HG02759 (cell line): Measurements from ENCODE around the gene FRMD6.

Experiments
- ATAC-seq: cut with Tn5 transposase; IDR thresholded peaks from one replicate; pipeline ENCODE4 v1.9.1; 2021; ENCODE audit warnings: mild to moderate bottlenecking, moderate library complexity; ENCODE audit not compliant: unreplicated experiment

The FRMD6 gene

DNA sequence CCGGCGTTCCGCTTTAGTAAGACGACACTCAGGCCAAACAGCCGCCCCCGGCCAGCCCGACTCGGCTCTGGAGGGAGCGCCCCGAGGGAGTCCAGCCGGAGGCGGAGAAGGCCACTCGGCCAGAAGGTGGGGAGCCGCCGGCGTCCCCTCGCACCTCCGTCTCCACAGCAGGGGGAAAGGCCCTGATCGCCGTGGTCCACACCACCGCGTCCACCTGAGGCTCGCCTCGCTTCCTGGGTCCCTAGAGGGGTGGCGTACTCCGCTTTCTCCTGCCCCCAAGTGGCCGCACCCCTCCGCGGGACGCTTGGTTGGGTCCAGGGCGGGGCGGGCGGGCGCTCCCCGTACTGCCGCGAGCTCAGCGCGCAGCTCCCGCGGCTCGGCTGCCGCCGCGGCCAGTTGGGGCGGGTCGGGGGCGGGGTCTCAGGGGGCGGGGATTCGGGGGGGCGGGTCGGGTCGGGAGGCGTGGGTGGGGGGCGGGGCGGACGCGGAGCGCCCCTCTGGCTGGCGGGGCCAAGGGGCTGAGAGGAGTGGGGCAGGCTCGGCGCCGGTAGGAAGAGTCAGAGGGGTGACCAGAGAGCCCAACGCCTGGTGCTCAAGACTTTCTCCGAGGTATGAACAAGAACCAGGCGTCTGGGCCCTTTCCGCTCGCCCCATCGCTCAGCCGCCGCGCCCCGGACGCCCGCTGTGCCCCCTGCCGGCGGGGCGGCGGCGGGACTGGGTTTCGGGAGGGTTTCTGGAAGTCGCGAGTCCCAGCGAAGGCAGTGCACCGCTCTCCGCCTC is at the start of gene FRMD6:
Gene FRMD6, plus strand, starts transcription at position 523 of the 780 bp plus-strand sequence. CDS start 37,927 bp downstream, outside the sequence.
- peak; percentile 73 for ATAC-seq

DNA sequence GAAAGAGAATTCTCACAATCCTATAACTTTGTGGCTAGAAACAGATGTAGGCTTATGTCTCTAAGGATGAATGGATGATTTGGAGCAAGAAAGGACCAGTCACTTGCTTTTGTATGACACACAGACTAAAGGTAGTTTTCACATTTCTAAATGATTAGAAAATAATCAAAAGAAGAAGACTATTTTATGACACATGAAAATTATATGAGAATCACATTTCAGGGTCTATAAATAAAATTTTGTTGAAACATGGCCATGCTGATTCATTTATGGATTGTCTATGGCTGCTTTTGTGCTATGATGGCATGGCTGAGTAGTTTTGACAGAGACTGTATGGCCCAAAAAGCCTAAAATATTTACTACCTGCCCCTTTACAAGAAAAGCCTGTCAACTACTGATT is 49.4 kb upstream of the FRMD6 start:
- no peak for ATAC-seq

- no peak for ATAC-seq
Observed at GRCh38 chr14:51603495-51603894, 48.2 kb upstream of the FRMD6 start.

DNA sequence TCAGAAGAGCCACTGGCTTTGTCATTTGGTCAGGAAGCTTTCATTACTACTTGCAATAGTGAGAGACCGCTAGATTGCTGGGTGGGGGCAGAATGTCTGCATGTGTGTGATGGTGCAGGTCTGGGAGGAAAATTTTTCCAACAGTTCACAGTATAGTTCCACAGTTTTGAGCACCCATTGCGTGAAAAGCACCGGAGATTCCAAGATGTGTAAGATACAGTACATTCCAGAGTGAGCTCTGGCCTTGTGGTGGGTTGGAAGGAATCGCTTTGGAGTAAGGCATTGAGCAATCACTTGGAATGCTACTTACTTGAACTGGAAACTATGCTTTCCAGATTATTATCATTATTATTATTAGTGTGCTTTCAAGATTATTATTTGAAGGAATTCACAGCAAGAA is 47.6 kb upstream of the FRMD6 start:
- no peak for ATAC-seq

DNA sequence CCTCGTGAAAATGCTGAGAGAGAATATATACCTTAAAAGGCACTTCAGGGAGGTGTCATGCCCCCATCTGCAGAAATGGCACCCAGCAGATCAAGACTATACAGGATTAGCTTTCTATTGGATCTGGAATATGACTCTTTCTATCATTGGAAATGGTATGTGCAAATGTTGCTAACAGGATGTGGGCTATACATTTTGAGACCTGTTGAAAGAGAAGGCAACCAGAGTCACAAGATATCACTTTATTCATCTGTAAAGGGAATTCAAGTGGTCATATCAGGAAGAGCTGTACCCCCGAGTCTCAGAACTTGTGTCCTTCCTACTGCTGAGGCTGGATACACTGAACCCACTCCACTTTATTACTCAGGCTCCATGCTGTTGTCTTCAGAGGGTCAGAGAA is 46.1 kb upstream of the FRMD6 start:
- ATAC-seq: no peak

DNA sequence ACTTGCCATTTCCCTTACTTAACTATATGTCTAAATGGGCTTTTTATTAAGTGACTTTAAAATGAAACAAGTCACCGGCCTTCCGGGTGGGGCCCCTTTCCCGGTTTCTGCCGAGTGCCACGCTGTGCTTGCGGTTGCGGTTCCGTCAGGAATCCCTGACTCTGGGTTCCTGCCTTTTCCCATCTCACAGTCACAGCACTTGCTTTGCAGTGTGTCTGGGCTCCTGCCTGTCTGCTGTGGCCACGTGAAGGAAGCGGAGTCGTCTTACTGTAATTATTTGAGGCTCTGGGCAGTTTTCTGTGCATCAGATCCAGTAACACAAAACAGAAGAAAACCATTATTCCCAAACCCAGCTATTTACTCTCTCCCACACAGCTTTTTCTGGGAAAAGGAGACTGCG is 44.0 kb upstream of the FRMD6 start:
- ATAC-seq: no peak

DNA sequence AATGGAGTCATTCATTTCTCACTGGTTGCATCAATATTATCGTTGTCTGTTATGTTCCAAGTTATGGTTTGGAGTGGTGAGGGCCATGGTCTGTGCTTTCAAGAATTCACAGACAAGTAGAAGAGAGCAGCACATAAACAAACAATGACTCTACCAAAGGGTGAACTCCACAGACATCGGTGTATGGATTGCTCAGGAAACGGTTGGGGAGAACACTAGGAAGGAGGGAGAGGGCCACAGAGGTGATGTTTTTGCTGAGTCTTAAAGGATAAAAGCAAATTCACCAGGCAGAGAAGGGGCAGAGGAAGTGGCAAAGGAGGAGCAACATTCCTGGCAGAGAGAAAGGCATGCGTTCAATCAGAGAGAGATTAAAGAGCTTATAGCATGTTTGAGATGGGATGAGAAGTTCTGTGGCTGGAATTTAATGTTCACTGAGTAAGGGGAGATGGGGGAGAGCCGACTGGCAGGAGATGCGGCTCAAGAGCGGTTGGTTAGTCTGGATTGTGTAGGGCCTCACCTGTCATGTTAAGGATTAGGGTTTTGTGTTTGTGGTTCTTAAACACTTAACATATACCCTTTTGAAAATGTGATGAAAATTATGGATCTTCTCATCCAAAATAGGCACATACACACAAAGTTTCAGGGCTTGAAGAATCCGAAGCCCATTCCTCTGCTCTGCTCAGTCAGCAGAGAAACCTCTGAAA is 42.3 kb upstream of the FRMD6 start:
- ATAC-seq: no peak

DNA sequence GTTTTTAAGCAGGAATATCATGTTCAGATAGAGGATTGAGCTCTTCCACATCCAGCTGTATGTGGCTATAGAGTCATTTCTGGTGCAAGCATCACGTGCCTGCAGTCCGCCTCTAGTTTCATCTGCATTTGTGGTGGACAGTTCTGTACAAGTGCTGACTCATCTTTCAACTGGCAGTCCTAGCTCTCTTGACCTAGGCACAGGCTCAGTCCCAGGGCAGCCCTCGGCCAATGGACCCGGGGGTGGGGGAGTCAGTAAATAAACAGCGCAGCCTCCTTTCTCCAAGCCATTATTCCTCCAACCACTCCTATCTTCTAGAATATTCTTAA is 41.8 kb upstream of the FRMD6 start:
- no peak for ATAC-seq

- ATAC-seq: no peak
Observed at GRCh38 chr14:51610771-51611170, 40.9 kb upstream of the FRMD6 start.

DNA sequence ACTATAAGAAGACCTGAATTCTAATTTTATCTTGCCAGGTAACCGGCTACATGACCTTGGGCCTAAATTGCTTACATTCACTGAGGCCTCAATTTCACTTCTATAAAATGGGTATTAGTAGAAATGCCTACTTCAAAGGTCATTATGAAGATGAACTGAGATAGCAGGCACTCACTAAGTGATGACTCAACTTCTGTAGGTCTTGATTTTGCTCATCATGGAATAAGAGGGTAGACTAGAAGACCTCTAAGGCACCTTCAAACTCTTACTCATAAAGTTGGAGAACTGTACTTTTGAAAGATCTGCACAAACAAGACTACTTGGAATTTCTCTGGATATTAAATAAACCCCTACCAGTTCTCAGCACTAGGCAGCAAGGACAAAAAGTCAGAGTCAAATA is 39.3 kb upstream of the FRMD6 start:
- ATAC-seq: no peak

DNA sequence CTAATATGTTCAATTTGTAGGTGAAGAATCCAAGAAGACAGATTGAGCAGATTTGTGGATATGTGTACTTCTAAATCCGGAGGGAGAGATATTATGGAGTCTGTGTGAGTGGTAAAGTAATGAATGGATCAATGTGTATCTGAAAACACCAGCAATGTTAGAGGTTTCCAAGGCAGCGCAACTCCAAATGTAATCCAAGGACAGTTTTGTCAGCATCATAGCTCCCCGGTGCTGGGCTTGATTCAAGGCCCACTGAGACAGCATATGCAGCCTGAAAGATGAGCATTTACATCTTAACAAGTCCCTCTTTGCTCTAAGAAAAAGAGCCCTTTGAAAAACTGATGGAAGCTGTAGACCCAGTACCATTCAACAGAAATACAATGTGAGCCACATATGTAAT is 38.3 kb upstream of the FRMD6 start:
- no peak for ATAC-seq

GRCh38 chr14:51614707-51615106 is 37.0 kb upstream of the FRMD6 start:
- ATAC-seq: no peak

GRCh38 chr14:51616256-51616655 is 35.5 kb upstream of the FRMD6 start:
- no peak for ATAC-seq

DNA sequence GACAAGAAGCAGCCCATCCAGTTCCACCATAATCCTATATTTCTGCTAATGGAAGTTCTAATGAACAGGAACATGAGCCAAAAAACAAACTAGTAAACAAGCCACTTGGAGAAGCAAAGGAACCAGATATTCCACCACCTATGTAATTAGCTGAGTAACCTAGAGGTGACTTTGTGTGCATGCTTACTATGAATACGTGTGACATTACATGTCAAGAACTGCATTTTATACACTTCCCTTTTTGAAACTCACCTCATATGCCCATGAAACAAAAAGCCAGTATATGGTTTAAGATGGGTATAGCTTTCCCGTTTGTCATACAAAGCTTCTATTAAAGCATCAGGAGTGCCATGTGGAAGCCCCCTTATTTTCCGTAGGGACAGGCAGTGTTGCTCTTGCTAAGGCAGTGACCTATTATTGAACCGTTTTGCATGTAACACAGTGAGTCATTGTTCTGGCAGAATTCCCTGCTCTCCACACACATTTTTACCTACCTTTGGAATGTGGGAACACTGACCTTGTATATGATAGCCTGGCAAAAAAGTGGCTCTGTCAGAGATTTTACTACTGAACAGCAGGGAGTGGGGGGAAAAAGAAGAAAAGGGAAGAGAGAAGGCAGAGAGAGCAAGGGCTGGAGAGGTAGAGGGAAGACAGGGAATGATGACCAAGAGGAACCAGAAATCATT is 34.8 kb upstream of the FRMD6 start:
- ATAC-seq: no peak

GRCh38 chr14:51619561-51619960 is 32.1 kb upstream of the FRMD6 start:
- ATAC-seq: no peak

DNA sequence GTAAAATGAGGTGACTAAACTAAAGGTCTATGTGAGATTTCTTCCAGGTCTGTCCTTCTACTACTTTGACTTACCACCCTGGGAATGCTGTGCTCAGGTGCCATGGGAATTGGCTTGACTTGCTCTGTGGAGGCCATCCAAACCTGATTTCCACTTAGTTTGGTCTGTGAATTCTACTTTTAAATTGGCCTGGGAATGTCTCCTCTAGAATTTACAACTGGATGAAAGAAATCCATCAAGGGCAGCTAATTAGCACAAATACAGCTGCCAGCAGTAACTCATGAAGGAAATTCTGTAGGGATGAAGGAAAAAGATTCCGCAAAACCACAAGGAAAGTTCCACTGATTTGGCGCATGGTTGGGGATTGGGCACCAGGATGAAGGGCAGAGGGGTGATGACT is 31.7 kb upstream of the FRMD6 start:
- ATAC-seq: no peak

GRCh38 chr14:51621654-51622053 is 30.1 kb upstream of the FRMD6 start:
- ATAC-seq: peak; percentile 68

- no peak for ATAC-seq
Observed at GRCh38 chr14:51622376-51622775, 29.3 kb upstream of the FRMD6 start.

DNA sequence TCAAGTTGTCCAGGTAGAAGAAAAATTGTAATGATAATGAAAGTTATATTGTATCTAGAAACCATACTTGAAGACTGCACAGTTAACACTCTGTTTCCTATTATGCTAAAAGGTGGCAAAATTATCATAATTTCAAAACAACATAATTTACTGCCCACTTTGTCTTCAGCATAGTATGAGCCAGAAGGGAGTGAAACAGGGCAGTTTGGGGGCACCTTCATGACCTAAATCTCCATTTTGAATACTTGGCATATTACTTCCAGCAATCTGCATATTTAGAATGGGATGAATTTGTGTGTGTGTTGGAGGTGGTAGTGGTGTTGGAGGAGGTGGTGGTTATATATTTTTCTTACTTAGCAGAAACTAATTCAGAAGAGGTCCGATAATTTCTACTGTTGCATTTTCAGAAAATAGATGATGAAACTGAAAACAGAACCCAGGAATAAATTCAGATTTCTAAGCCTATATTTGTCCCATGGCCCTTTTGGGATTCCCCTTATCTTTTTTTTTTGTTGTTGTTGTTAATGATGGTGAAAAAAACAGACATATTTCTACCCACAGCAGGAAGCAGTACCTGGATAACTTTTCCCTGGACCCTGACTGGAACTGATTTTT is 26.6 kb upstream of the FRMD6 start:
- no peak for ATAC-seq

DNA sequence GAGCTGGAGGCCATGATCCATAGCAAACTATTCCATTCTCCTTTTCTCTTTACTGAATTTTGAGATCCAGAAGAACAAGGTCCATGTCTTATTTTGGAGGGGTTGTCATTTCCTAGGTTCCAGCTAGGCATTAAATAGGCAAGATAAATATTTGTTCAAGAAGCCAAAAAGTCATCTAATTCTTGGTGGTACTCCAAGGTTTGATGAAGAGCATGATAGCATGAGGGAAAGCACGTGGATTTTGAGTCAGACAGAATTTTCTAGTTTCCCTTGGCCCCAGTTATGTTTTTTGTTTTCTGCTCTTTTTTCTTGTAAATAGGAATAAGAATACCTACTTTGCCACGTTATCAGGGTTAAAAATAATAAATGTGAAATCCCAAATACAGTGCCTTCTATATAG is 25.5 kb upstream of the FRMD6 start:
- ATAC-seq: no peak

DNA sequence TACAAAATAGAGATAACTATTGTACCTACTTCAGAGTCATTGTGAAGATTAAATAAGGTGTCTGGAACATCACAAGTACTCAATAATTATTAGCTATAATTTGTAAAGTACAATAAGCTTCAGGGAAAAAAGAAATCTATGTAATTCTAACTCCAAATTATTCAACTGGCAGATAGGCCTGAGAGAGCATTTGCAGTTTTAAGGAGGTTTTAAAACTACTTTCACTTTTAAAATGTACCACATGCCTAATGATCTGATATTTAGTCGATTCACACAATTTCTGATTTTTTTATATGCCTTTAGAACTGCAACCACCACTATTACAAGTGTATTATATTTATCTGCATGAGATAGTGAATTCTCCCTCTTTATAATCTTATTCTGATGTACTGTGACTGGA is 24.9 kb upstream of the FRMD6 start:
- ATAC-seq: no peak

DNA sequence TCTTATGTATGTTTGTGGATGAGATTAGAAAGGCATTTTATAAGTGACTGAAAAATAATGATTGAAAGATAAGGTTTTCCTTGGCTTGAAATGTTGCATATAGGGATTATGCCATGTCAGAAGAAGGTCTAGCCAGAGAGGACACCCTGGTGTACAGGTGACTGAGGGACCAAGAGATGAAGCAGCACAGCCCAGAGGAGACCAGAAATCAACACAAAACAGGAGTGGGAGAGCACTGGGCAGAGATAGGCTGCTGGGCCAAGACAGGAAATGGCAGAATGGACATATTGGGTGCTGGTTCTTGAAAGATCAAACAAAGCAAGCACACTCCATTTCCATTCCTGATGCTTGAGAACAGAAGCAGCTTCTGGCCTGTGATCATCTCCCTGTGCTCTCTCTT is 24.4 kb upstream of the FRMD6 start:
- ATAC-seq: no peak
